Activated naive CD8-positive, alpha-beta T cell treated with anti-CD3 and anti-CD28 coated beads, Interleukin-2, amount 10 ng/mL, durations not matched to agents 7 days and 5 days (primary cell): ENCODE measurements around the gene PTGER2. TPM values are rescaled to one million over a fixed set of nuclear protein-coding genes. Genes with fewer than 3 reads are reported as not detected.

Source experiments
- ATAC-seq: fragments of 150-1000 bp; cut with Tn5 transposase; one replicate; pipeline ENCODE4 v1.10.0; 2021; ENCODE audit warnings: low read depth, moderate library complexity
- POLR2A ChIA-PET: fragments of 350-600 bp; sonication (Branson Sonifier 250); formaldehyde crosslinking; loops from one replicate; lab custom pipeline; 2021; ENCODE audit warnings: antibody characterized with exemption; lab: Charles Lee
- DNase-seq: peaks from one replicate; pipeline ENCODE4 v3.0.0; 2021
- H3K27ac Mint-ChIP-seq: one replicate; pipeline ENCODE4 v1.8.0; 2022; ENCODE audit warnings: mild to moderate bottlenecking, mixed read lengths
- H3K27me3 Mint-ChIP-seq: one replicate; pipeline ENCODE4 v1.8.0; 2022; ENCODE audit warnings: mild to moderate bottlenecking, moderate library complexity, mixed read lengths
- H3K36me3 Mint-ChIP-seq: one replicate; pipeline ENCODE4 v1.8.0; 2021; ENCODE audit warnings: mild to moderate bottlenecking, mixed read lengths
- H3K4me1 Mint-ChIP-seq: one replicate; pipeline ENCODE4 v1.8.0; 2021; ENCODE audit warnings: mixed read lengths
- H3K4me3 Mint-ChIP-seq: one replicate; pipeline ENCODE4 v1.8.0; 2022; ENCODE audit warnings: mild to moderate bottlenecking, moderate library complexity, mixed read lengths
- H3K9me3 Mint-ChIP-seq: one replicate; pipeline ENCODE4 v1.8.0; 2021; ENCODE audit warnings: mixed read lengths
- total RNA-seq, 2 experiments: library from RNA; stranded (reverse); gene quantifications; one replicate each; pipeline ENCODE4 v1.2.3, GENCODE V29; 2021

Gene PTGER2
- total RNA-seq, 2 experiments from 2014 or later = 115 to 119 TPM

DNA sequence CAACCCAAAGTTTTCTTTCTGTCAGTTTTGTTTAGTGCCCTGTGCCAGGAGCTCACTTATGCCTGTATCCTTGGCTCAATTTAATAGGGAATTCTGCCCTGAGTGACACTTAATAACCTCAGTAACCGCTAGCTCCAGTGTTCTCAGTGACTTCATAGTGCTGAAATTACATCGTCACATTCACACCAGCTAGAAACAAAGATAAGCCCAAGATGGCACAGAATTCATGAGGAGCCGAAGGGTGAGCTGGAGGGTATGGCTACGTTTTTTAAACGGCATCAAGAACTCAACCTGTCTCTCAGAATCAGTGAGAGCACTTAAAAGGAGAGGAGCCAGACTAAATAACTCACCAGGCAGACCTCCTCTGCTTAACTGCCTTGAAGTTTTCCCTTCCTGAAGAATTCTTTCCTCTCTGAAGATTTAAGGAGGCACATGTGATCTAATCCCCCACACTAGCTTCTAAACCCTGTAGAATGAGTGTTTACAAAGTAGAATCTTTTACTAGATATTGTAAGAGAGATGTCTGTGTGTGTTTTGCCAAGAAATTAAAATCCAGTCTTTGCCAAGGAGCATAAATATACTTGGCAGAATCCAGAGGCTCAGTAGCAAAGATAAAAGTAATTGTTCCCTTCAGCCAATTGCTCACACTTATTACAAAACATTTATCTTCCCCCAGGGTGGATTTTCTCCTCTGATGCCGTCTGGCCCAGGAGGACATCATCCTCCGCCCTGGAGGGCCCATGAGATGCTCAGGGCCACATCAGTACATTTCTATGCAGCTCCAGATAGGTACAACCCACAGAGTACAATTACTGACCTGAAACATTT lies 37.3 kb downstream of the PTGER2 start:
- Mint-ChIP-seq H3K27ac (peak overlapping the region; percentile 95), H3K4me1 (peaks cover 67% of the 10 kb centered on the region), H3K36me3 (peaks cover 39% of the 10 kb centered on the region), H3K4me3 (peak overlapping the region; percentile 83), H3K9me3 (peaks cover 9% of the 10 kb centered on the region), H3K27me3 (no peaks in the 10 kb centered on the region)
- ATAC-seq (peak; percentile 72), DNase-seq (no peak)
- POLR2A ChIA-PET = interaction anchor here (0.7 to 6.8 kb wide), 19 partner anchors 8 to 504 kb away, joined by 3 to 225 read pairs (median 4); partner anchors contain the start of genes PTGDR and PTGER2

DNA sequence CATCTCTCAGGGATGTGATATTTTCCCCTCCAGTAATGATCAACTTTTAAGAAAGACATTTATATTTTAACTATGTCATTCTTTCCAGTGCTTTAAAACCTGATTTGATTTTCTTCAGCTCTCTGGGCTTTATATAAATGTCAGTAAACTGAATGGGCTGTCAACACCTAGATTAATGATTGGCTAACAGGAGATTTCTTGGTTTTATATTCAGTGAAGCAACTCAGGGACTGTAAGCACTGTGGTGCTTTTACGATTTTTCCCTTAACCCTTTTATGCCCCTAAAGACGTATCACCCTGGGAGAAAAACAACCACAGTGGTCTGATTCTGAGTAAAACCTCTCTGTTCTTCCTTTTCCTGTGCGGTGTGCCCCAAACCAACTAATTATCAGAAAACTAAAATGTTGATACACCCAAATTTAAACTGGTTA lies 38.0 kb downstream of the PTGER2 start:
- Mint-ChIP-seq H3K9me3 (peaks cover 9% of the 10 kb centered on the region), H3K27me3 (no peaks in the 10 kb centered on the region), H3K4me1 (peaks cover 66% of the 10 kb centered on the region), H3K27ac (peak overlapping the region; percentile 95), H3K4me3 (peak overlapping the region; percentile 83), H3K36me3 (peaks cover 40% of the 10 kb centered on the region)
- ATAC-seq = peak; percentile 95
- POLR2A ChIA-PET = interaction anchor here (0.6 to 6.8 kb wide), 17 partner anchors 9 to 505 kb away, joined by 3 to 225 read pairs (median 4); partner anchors contain the start of genes PTGDR and PTGER2
- no peak for DNase-seq

DNA sequence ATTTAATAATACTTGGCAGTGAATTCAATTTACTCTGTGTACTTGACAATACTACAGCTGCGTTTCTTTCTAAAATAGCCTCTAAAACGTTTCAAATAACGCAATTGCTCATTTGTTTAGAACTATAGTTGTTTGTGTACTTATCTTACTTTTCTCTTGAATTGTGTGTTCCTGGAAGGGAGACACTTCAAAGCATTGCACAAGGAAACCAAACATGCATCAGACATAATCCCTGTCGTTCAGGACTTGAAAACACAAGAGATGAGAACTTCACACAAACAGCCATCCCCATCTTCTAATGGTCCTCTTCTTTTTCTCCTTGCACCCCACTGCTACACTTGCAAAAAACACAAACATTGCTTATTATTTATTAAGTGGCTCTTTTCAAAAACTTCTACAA lies 38.5 kb downstream of the PTGER2 start:
- no peak for DNase-seq
- POLR2A ChIA-PET = interaction anchor here (0.6 to 6.8 kb wide), 14 partner anchors 10 to 505 kb away, joined by 3 to 225 read pairs (median 4); partner anchors contain the start of genes PTGDR and PTGER2

DNA sequence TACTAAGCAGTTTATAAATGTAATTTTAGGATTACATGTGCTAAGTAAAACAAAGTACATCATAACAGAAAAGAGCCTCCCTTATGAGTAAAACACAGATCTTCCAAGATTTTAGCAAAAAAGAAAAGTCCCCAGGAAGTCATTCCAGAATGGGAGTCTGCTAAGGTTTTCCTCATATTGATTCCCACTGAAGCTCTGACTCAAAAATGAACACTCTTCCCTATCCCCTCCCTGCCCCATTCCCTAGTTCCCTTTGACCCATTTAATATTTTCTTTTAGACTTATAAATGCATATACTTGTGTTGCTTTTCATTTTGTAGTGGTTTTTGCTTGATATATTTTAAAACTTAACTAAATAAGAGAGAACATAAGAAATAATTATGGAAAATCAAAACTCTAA lies 40.1 kb downstream of the PTGER2 start:
- peaks cover 59% of the 10 kb centered on the region for H3K4me1 Mint-ChIP-seq
- H3K4me3 Mint-ChIP-seq = no peak overlapping the region
- H3K27ac Mint-ChIP-seq = peak overlapping the region; percentile 80
- POLR2A ChIA-PET = interaction anchor here (6.8 kb wide), 1 partner anchor 38 kb away, joined by 225 read pairs; the partner anchor contains the start of gene PTGER2
- DNase-seq (no peak), ATAC-seq (no peak)
- peaks cover 10% of the 10 kb centered on the region for H3K9me3 Mint-ChIP-seq
- peaks cover 36% of the 10 kb centered on the region for H3K36me3 Mint-ChIP-seq
- no peaks in the 10 kb centered on the region for H3K27me3 Mint-ChIP-seq

More for the DNA sequence above, 38.5 kb downstream of the PTGER2 start:
- H3K4me1 Mint-ChIP-seq = peaks cover 66% of the 10 kb centered on the region
- H3K9me3 Mint-ChIP-seq = peaks cover 9% of the 10 kb centered on the region
- H3K36me3 Mint-ChIP-seq = peaks cover 41% of the 10 kb centered on the region
- peak; percentile 64 for ATAC-seq
- peak overlapping the region; percentile 95 for H3K27ac Mint-ChIP-seq
- peak overlapping the region; percentile 83 for H3K4me3 Mint-ChIP-seq
- no peaks in the 10 kb centered on the region for H3K27me3 Mint-ChIP-seq

- Mint-ChIP-seq H3K27me3 (no peaks in the 10 kb centered on the region), H3K4me1 (peaks cover 56% of the 10 kb centered on the region), H3K27ac (peak overlapping the region; percentile 88), H3K4me3 (peak overlapping the region; percentile 61), H3K36me3 (peaks cover 30% of the 10 kb centered on the region), H3K9me3 (peaks cover 6% of the 10 kb centered on the region)
- DNase-seq = no peak
- POLR2A ChIA-PET = interaction anchor here (6.8 kb wide), 1 partner anchor 39 kb away, joined by 225 read pairs; the partner anchor contains the start of gene PTGER2
- ATAC-seq = no peak
Observed at GRCh38 chr14:52355016-52355431, 40.9 kb downstream of the PTGER2 start.

DNA sequence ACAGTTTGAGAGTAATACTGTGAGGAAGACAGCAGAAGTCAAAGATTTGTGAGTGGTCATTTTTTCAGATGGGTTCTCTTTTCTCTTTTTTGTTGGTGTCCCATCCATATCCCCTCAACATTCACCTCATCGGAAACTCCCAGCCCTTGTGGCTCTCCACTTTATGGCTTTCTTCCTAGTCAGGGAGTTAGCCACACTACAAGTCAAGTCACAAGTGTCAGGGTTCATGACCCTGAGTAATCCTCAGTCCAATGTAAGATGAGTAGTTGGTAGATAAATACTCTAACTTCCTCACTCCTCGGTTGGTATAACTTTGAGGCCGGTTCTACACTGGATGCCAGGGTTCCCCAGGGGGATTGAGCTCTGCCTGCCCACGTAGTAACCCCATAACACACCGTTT lies 41.4 kb downstream of the PTGER2 start:
- ATAC-seq (no peak), DNase-seq (no peak)
- peak overlapping the region; percentile 88 for H3K27ac Mint-ChIP-seq
- POLR2A ChIA-PET = interaction anchor here (6.8 kb wide), 1 partner anchor 40 kb away, joined by 225 read pairs; the partner anchor contains the start of gene PTGER2
- H3K4me1 Mint-ChIP-seq = peaks cover 53% of the 10 kb centered on the region
- H3K36me3 Mint-ChIP-seq = peaks cover 26% of the 10 kb centered on the region
- H3K9me3 Mint-ChIP-seq = peaks cover 6% of the 10 kb centered on the region
- H3K27me3 Mint-ChIP-seq = no peaks in the 10 kb centered on the region
- H3K4me3 Mint-ChIP-seq = peak overlapping the region; percentile 61

DNA sequence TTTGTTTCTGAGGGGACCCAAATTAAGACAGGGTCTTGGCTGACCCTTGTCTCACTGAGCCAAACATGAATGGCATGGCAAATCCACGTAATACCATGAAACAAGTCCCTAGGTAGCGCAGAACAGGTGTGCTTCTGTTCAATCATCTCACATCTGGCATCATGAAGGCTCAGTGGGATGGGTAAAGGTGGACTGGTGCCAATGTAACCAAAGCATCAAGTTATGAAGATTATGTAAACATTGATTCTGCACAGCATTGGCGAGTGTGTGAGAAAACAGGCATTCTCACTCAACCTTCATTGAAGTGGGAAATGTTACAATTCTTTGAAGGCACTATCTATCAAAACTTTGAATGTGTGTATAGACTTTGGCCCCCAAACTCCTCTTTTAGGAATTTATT lies 41.9 kb downstream of the PTGER2 start:
- H3K9me3 Mint-ChIP-seq = peaks cover 6% of the 10 kb centered on the region
- no peak for ATAC-seq
- H3K4me3 Mint-ChIP-seq = no peak overlapping the region

GRCh38 chr14:52360831-52361230 lies 46.7 kb downstream of the PTGER2 start:
- Mint-ChIP-seq H3K36me3 (peaks cover 22% of the 10 kb centered on the region), H3K4me3 (no peak overlapping the region), H3K9me3 (peaks cover 6% of the 10 kb centered on the region), H3K27me3 (no peaks in the 10 kb centered on the region), H3K27ac (no peak overlapping the region), H3K4me1 (peaks cover 15% of the 10 kb centered on the region)
- ATAC-seq = no peak
- DNase-seq = no peak
- POLR2A ChIA-PET = no interaction called here

More for the DNA sequence above, 41.9 kb downstream of the PTGER2 start:
- no peaks in the 10 kb centered on the region for H3K27me3 Mint-ChIP-seq
- H3K27ac Mint-ChIP-seq = peak overlapping the region; percentile 88
- peaks cover 54% of the 10 kb centered on the region for H3K4me1 Mint-ChIP-seq
- DNase-seq = no peak
- POLR2A ChIA-PET = no interaction called here
- peaks cover 26% of the 10 kb centered on the region for H3K36me3 Mint-ChIP-seq

DNA sequence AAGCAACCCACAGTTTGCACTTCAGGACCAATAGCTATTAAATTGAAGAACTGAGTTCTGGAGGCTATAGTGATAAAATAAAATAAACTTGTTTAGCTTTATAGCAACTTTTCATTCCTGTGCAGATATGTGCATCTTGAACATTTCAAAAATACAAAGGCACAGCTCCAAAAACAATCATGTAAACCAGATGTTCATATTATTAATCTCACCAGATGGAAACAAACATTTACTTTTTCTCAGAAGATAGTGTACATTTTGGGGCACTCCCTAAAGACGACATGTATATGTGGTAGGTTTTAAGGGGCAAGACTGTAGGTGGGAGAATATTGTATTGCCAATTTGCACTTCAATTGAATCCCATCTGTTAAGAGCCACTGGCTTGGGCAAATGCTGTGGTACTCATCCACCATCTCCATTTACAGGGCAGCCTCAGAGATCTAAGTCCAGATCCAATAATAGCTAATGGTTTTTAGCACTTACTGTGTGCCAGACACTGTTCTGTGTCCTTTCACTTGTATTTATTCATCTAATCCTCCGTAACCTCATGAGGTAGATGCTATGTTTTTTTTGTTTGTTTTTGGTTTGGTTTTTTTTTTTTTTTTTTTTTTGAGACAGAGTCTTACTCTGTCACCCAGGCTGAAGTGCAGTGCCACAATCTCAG lies 49.1 kb downstream of the PTGER2 start:
- POLR2A ChIA-PET = interaction anchor here (0.8 to 1.7 kb wide), 2 partner anchors 11 to 49 kb away, joined by 3 to 7 read pairs; partner anchors contain the start of gene PTGER2
- Mint-ChIP-seq H3K9me3 (peaks cover 6% of the 10 kb centered on the region), H3K27me3 (no peaks in the 10 kb centered on the region), H3K36me3 (peaks cover 16% of the 10 kb centered on the region), H3K4me3 (no peak overlapping the region), H3K27ac (no peak overlapping the region), H3K4me1 (peaks cover 11% of the 10 kb centered on the region)
- no peak for DNase-seq
- no peak for ATAC-seq

DNA sequence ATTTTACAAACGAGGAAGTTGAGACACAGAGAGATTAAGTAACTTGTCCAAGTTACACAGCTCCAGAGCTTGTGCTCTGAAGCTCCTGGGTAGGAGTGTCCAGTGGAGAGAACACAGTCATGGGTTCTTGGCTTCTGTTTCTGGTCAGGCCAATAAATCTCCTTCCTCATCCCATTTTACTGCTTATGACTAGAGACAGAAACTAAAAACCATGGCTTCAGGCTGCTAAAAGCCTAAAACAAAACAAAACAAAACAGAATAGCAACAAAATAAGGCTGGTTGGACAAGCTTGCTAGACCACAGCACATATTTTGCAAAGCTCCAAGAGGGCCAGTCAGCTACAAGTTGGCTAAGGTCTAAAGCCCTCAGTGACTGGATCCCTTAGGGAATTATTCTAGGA lies 49.8 kb downstream of the PTGER2 start:
- no peak for ATAC-seq
- Mint-ChIP-seq H3K4me3 (no peak overlapping the region), H3K36me3 (peaks cover 16% of the 10 kb centered on the region), H3K27ac (peak overlapping the region; percentile 55), H3K27me3 (no peaks in the 10 kb centered on the region), H3K4me1 (peaks cover 11% of the 10 kb centered on the region), H3K9me3 (peaks cover 6% of the 10 kb centered on the region)
- DNase-seq = no peak
- POLR2A ChIA-PET = no interaction called here

DNA sequence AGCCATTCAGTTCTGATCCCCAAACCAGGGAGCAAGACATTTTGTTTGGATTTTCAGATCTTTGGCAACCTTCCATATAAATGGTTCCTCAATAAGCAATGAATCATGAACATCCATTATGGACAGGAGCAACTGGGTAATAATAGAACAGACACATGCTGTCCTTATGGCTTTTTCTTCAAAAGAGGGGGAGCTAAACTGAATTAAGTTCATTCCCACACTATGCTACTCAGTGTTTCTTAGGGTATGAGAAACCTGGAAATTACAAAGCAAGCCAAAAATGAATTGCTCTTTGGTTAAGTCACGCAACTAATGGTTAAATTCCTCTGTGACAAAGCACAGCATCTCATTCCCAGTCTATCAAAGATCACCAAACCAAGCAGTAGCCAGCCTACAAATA lies 51.0 kb downstream of the PTGER2 start:
- ATAC-seq (no peak), DNase-seq (no peak)
- no peaks in the 10 kb centered on the region for H3K27me3 Mint-ChIP-seq
- H3K9me3 Mint-ChIP-seq = peaks cover 4% of the 10 kb centered on the region
- POLR2A ChIA-PET = no interaction called here
- no peak overlapping the region for H3K4me3 Mint-ChIP-seq
- no peak overlapping the region for H3K27ac Mint-ChIP-seq
- H3K4me1 Mint-ChIP-seq = peaks cover 8% of the 10 kb centered on the region
- H3K36me3 Mint-ChIP-seq = peaks cover 14% of the 10 kb centered on the region

DNA sequence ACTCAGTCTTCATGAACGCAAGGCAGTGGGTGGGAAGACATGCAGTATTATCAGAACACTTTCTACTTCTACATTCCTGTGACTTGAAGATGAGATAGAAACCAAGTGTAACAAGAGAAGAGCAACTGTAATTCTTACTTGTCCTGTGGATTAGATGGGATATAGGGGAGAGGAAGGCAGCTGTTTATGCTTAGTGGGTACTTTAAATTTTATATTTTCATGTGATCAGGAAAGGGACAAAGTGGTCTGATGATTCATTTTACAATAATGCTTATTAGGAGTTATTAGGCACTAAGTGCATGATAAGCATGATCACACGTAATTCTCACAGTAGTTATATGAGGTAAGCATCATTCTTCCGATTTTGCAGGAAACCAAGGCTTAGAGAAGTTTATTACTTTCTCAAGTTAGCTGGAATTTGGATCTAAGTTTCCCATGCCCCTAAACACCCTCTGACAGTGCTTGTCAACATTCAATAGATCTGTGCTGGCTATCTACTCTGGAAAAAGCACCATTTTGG lies 52.7 kb downstream of the PTGER2 start:
- Mint-ChIP-seq H3K36me3 (peaks cover 11% of the 10 kb centered on the region), H3K4me1 (peaks cover 4% of the 10 kb centered on the region), H3K27me3 (no peaks in the 10 kb centered on the region), H3K9me3 (peaks cover 4% of the 10 kb centered on the region), H3K27ac (no peak overlapping the region), H3K4me3 (no peak overlapping the region)
- DNase-seq (no peak), ATAC-seq (no peak)
- POLR2A ChIA-PET = no interaction called here

DNA sequence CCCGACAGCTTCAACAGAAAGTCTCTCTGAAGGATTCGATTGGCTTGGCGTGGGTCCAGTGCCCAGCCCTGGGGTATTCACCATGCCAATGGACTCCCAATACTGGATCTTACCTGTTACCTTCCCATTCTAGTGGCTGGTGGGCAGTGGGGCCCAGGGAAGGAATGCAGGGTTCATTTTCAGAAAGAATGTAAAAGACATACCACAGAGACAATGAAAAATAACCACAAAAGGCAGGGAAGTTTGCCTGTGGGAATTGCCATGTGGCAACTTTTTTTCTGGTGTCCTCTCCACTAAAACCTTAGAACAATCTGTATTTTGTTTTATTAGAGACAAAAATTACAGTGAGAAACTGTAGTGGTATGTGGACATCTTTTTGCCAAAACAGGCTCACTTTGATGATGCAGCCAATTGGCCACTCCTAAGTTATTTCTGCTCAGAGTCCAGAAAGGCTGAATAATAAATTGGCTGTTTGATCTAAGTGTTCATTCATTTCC lies 55.2 kb downstream of the PTGER2 start:
- no peak overlapping the region for H3K27ac Mint-ChIP-seq

More for the DNA sequence above, 55.2 kb downstream of the PTGER2 start:
- ATAC-seq = no peak
- H3K9me3 Mint-ChIP-seq = peaks cover 11% of the 10 kb centered on the region
- H3K4me3 Mint-ChIP-seq = no peak overlapping the region
- peaks cover 14% of the 10 kb centered on the region for H3K36me3 Mint-ChIP-seq
- peaks cover 6% of the 10 kb centered on the region for H3K4me1 Mint-ChIP-seq
- DNase-seq = no peak
- no peaks in the 10 kb centered on the region for H3K27me3 Mint-ChIP-seq
- POLR2A ChIA-PET = no interaction called here
